Measurements from ENCODE around the gene NDUFA11.

The NDUFA11 gene

GRCh38 chr19:5905114-5905778, 1.7 kb upstream of the NDUFA11 start:
- DNase-seq, result no peak

GRCh38 chr19:5904352-5905113, 943 bp upstream of the NDUFA11 start, which contains the start of gene VMAC:
VMAC (plus strand) TSS chr19:5904872; CDS start chr19:5904891, 19 bp downstream.
- peak; percentile 100 for DNase-seq

DNA sequence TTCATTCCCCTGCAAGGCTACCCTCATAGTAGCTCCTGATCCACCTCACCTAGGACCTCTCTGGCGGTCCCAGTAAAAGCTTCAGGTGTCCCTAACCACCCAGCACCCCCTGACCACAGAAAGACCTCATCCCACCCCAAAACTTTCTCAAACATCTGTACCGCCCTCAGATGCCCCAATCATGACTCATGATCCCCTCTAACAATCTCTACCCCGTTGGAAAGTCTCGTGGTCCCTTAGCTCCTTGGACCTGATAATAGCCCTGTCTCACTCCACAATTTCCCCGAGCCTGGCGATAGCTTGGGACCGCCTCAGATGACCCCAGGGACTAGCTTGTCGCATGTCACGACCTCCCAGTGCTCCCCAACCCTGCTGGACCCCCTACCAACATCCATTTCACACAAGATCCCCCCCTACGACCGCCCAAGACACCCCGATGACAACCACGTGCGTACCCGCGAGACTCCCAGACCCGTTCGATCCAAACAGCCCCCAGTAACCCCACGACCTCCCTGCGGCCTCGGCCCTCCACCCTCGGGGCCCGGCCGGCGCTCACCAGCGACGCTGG, 450 bp downstream of the NDUFA11 start:
- DNase-seq, result no peak

- DNase-seq, result no peak
Measured at GRCh38 chr19:5900976-5901375, 2.6 kb downstream of the NDUFA11 start.

- no peak for DNase-seq
Measured at GRCh38 chr19:5899728-5900526, 3.7 kb downstream of the NDUFA11 start.

GRCh38 chr19:5897189-5897969, 6.2 kb downstream of the NDUFA11 start:
- no peak for DNase-seq

DNA sequence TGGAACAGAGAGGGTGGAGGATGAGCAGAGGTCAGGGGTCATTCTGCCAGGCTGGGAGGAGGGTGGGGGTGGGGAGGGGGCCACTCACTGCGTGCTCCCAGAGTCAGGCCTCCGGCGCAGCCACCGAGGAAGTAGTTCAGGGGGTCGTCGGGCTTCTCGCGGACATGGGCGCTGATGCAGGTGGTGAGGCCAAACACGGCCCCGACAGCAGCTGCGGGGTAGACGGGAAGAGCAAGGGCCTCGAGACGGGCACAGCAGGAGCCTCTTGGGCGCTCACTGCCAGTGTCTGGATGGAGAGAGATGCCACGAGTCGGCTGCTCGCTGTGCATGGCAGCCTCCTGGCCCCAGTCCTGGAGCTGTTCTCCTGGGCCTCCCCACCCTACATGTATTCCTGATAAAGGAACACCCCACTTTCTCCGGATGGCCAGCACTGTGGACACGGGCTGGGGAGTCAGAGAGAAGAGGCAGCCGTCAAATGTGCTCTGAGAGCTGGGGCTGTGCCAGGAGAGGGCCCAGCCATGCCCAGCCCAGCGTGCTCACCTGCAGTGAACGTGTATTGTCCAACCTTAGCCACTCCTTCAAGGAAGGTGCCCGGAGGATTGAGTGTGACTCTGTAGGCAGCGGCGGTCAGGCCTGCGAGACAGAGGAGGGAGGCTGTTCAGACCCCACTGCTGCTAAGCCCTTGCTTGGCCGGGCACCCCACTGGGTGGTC, 7.1 kb downstream of the NDUFA11 start:
- no peak for DNase-seq

DNA sequence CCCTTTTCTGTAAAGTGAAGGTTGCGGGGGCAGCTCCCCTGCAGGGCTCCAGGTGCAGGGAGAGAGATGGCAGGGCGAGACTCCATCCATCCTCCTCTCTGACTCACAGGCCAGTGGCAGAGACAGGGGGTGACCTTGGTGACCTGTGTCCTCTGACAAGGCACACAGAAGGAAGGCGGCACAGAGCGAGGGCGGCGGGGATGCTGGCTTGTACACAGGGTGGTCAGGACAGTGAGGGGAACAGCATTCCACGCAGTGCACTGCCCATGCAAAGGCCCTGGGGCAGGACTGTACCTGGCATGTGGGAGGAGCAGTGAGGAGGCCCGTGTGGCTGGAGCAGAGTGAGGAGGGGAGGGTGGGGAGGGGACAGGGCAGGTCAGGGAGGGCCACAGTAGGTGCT, 7.7 kb downstream of the NDUFA11 start:
- no peak for DNase-seq

GRCh38 chr19:5895409-5895808, 8.2 kb downstream of the NDUFA11 start:
- DNase-seq, result no peak

DNA sequence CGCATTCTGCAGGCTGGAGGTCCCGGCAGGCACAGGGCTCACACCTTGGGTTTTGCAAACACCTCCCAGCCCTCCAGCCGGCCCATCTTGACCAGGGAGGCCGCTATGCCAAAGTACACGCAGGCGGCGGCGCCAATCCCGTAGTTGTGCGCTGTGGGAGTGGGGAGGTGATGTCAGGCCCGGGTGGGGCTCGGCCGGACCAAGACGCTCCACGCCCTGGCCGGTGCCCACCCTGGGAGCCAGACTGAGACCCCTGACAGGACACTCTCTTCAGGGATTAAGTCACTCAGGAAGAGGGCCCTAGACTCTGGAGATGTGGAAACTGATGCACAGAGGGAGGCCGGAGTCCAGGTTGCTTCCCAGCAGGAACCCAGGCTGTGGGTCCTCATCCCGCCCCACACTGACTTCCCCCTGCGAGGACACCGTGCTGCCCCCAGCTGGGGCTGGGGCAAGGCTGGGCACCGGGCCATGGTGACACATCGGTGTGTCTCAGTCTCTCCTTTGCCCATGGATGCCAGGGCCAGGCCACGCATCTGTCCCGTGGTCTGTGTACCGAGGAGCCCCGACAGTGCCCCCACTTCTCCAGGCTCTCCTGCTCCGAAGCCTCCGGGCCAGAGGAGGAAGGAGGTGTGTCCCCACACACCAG, 8.8 kb downstream of the NDUFA11 start:
- DNase-seq, result no peak

GRCh38 chr19:5893907-5894703, 9.5 kb downstream of the NDUFA11 start:
- DNase-seq, result no peak

DNA sequence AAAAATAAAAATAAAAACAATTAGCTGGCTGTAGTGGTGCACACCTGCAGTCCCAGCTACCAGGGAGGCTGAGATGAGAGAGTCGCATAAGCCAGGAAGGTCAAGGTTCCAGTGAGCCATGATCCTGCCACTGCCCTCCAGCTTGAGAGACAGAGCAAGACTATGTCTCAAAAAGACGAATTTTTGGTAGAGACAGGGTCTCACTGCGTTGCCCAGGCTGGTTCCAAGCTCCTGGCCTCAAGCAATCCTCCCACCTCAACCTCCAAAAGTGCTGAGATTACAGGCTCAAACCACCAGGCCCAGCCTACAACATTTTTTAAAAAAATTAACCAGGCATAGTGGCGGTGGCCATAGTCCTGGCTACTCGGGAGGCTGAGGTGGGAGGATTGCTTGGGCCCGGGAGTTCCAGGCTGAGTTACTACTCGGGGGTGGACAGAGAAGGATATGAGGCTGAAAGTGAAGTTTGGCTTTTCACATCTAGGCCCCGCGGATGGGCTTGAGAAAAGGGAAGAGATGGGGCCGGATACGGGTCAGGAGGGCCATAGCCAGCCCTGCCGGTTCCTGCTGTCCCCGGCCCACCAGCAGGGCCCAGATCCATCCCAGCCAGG, 10.2 kb downstream of the NDUFA11 start:
- no peak for DNase-seq

DNA sequence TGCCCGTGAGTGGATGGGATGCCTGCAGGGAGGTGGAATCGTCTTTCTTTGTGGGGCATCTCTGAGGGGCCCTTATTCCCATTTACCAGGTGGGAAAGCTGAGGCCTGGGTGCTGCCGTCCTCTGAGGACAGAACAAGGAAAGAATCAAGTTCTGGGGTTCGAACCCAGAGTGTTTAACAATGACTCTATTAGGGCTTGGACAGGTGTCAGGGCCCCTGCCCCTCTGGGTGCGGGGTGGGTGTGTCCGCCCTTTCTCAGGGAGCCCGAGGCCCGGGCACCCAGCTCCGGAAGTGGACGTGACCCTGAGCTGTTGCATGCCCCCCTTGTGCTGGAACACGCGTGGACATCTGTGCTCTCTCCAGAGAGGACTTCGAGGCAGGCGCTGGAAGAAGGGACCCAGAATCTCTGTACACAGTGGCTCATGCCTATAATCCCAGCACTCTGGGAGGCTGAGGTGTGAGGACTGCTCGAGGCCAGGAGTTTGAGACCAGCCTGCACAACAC, 10.8 kb downstream of the NDUFA11 start:
- DNase-seq, result no peak

DNA sequence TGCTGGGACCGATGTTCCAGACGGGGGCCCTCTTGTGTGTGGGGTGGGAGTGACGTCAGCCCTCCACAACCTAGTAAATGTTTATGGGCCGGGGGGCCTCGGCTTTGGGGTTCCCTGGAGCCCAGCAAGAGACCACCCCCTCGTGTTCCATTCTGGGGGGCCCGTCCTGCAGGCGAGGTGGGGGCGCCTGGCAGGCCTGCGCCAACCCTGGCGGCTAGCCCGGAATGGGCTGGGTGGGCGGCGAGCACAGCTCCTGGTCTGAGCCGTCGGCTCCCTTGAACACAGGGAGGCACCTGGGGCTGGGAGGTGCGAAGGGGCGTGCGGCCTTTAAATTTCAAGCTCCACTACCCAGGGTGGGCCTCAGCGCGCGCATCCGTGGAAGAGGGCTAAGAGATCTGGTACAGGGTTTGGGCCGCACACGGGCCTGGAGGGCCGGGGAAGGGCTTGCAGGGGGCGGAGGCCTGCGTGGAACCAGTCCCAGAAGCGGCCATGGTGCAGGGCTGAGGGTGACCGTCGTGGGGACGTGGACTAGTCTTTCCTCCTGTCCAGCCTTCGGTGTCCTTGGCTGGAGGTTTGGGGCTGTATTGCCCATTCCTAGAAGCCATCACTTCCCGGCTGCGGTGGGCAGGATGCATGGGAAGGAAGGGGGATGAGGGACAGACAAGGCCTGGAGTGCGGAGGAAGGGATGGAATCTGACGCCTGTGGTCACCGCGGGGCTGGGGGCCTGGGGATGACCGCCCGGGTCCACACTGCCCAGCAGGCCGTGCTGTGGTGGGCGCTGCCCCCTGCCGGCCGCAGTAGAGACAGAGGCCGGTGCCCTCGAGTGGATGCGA, 11.4 kb downstream of the NDUFA11 start:
- DNase-seq, result peak; percentile 40

GRCh38 chr19:5891572-5891937, 12.0 kb downstream of the NDUFA11 start:
- DNase-seq, result no peak

DNA sequence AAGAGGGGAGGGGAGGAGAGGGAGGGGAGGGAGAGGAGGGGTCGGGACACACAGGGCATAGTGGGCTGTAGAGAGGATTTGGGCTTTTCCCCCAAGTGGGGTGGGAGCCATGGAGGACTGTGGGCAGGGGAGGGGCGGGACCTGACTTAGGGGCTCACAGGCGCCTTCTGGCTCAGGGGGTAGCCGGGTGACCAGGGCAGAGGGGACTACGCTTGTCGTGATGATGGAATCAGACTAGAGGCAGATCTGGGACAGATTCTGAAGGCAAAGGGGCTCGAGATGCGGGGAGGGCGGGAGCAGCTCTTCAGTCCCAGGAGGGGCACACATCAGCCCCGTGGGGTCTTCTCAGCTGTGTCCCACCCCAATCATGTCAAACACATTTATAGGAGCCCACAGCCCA, 13.5 kb downstream of the NDUFA11 start:
- DNase-seq, result no peak

DNA sequence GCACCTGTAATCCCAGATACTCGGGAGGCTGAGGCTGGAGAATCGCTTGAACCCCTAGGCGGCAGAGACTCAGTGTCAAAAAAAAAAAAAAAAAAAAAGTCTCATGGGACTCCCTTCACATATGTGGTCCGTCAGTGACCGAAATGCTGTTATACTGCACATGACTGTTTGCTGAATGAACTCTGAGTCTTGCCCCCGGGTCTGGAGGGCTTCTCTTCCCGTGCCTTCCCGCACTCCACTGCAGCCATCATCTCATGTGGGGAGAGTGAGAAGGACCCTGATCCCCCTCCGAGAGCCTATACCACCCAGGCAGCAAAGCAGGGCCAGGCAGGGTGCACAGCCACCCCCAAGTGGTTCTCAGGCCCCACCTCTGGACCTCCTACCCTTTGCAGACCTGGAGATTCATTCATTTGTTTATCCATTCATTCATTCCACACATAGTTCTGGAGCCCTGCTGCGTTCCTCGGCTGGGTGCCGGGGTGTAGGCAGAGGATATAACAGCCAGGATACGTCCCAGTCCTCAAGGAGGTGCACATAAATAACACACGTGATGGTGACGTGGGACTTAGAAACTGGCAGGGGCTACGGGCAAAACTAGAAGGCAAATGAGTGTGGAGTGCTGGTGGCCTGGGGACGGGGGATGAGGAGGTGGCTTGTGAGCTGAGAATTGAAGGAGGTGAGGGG, 14.2 kb downstream of the NDUFA11 start:
- DNase-seq, result no peak
